Testis (tissue), 2 donors: ENCODE data around the gene ELF3.

Experiments used
- CTCF ChIP-seq, 3 experiments: fragments of 450-650 bp in 2 of 3; fragments of 200-600 bp in 1 of 3; sonication (generic) in 1 of 3; IDR thresholded peaks; one replicate each; pipeline ENCODE4 v1.5.1; 2016 to 2019; ENCODE audit warnings: antibody characterized with exemption in 3 of 3, mild to moderate bottlenecking in 2 of 3, moderate library complexity in 1 of 3
- POLR2A ChIP-seq: fragments of 450-650 bp; IDR thresholded peaks from one replicate; pipeline ENCODE4 v1.6.1; 2017; ENCODE audit warnings: antibody characterized with exemption, mild to moderate bottlenecking, moderate library complexity

- TF ChIP-seq POLR2A (no peak), CTCF (IDR thresholded peaks at IDR 0.05) (no peak)
Measured at GRCh38 chr1:202046227-202046626, 35.8 kb downstream of the ELF3 start.
